Right lobe of liver (tissue), 6 donors: ENCODE measurements around the gene KIF6. TPM values are rescaled to one million over a fixed set of nuclear protein-coding genes. Genes with fewer than 3 reads are reported as not detected.

Source experiments
- ATAC-seq, 4 donors: fragments of 200-7000 bp; cut with Tn5 transposase; one replicate each; pipeline ENCODE4 v1.9.1; 2020; ENCODE audit warnings: mild to moderate bottlenecking in 4 of 4, moderate library complexity in 4 of 4
- DNase-seq, 3 donors: peaks; one replicate each; pipeline ENCODE4 v3.0.0-alpha.2; 2020
- H3K27ac ChIP-seq, 3 donors: fragments of 200-600 bp; one replicate each; pipeline ENCODE4 v1.8.0; 2022
- H3K27me3 ChIP-seq, 2 donors: fragments of 200-600 bp; one replicate each; pipeline ENCODE4 v1.8.0; 2022
- H3K36me3 ChIP-seq, 4 donors: fragments of 200-600 bp; sonication (generic) in 1 of 4; one replicate each; pipeline versions ENCODE4 v1.5.1 to v1.8.0; 2017 to 2022; ENCODE audit warnings: control low read depth in 1 of 4
- H3K4me1 ChIP-seq, 4 donors: fragments of 200-600 bp; sonication (generic) in 1 of 4; one replicate each; pipeline versions ENCODE4 v1.5.1 to v1.8.0; 2017 to 2022; ENCODE audit warnings: control low read depth in 1 of 4
- H3K4me3 ChIP-seq, 3 donors: fragments of 200-600 bp; one replicate each; pipeline ENCODE4 v1.8.0; 2022
- H3K9me3 ChIP-seq, 4 donors: fragments of 200-600 bp; sonication (generic) in 1 of 4; one replicate each; pipeline versions ENCODE4 v1.5.1 to v1.8.0; 2017 to 2022; ENCODE audit warnings: control low read depth in 1 of 4
- CTCF ChIP-seq, 4 donors: fragments of 200-600 bp in 3 of 4; fragments of 450-650 bp in 1 of 4; IDR thresholded peaks; one replicate each; pipeline versions ENCODE4 v1.5.1 to v1.8.0; 2016 to 2022; ENCODE audit warnings: antibody characterized with exemption in 4 of 4, mild to moderate bottlenecking in 2 of 4
- POLR2A ChIP-seq: fragments of 450-650 bp; IDR thresholded peaks from one replicate; pipeline ENCODE4 v1.6.1; 2017; ENCODE audit warnings: antibody characterized with exemption, mild to moderate bottlenecking
- WGBS: methylation state at CpG from one replicate; pipeline ENCODE4 v1.1.6; 2018; ENCODE audit warnings: low coverage, low lambda C conversion rate; ENCODE audit not compliant: insufficient coverage; ENCODE audit errors: missing lambda C conversion rate; 5-methylcytosine and 5-hydroxymethylcytosine counted together
- intact Hi-C, 2 donors: fragments of 100-400 bp; cut with DNase I; formaldehyde crosslinking; loops; one replicate each; pipeline versions ENCODE4 v1.11.2 to v1.14.1; 2022
- total RNA-seq, 6 experiments: library from RNA; depleted of rRNA in 2 of 6; stranded (reverse); fragments of >200 nt in 2 of 6; fragmentation: NEBNext Ultra II Directional in 3 of 6; extraction: Animal tissue kit (Norgen Biotek cat#: 25700) in 3 of 6; gene quantifications; one replicate each; pipeline versions ENCODE4 v1.1.0 to v1.2.4, GENCODE V29; 2016 to 2023
- donor health status: DM: no; HTN: yes; CAD: no.
- donor health status: DM: no; HTN: no; CAD: no.
- donor health status: DM: no; HTN: no; CAD: no.
- donor health status: DM: no; HTN: yes; CAD: no.
- donor health status: DM: no; HTN: yes; CAD: no.

The KIF6 gene
- total RNA-seq, 6 experiments from 2014 or later = 0.18 to 0.83 (median 0.37) TPM; not detected in 2

GRCh38 chr6:39563566-39564311 lies 161.5 kb downstream of the KIF6 start:
- WGBS = 68% methylated on average over 3 of the region's 3 CpGs
- Histone ChIP-seq H3K4me3 (no peak overlapping the region), H3K27ac (no peak overlapping the region), H3K4me1 (peaks cover 0 to 13% (median 4%) of the 10 kb centered on the region in 4 donors), H3K9me3 (no peaks in the 10 kb centered on the region), H3K27me3 (no peaks in the 10 kb centered on the region), H3K36me3 (no peaks in the 10 kb centered on the region)
- DNase-seq = no peak
- intact Hi-C loops = no loop called here
- no peak for TF ChIP-seq POLR2A
- no peak for TF ChIP-seq CTCF (IDR thresholded peaks at IDR 0.05)
- ATAC-seq = no peak

GRCh38 chr6:39561536-39562266 lies 163.5 kb downstream of the KIF6 start:
- DNase-seq = peak; percentile 27 to 79 (median 73)
- WGBS = 24% methylated on average over 5 of the region's 5 CpGs
- no peaks in the 10 kb centered on the region for H3K36me3 ChIP-seq
- H3K4me1 ChIP-seq = peaks cover 0 to 13% (median 4%) of the 10 kb centered on the region in 4 donors
- H3K9me3 ChIP-seq = no peaks in the 10 kb centered on the region
- ATAC-seq = peak; percentile 64 to 92 (median 73)
- intact Hi-C loops = no loop called here
- H3K4me3 ChIP-seq = no peak overlapping the region
- H3K27me3 ChIP-seq = no peaks in the 10 kb centered on the region
- no peak for TF ChIP-seq CTCF (IDR thresholded peaks at IDR 0.05)
- no peak for TF ChIP-seq POLR2A
- peak overlapping the region in 1 of 3 donors; percentile 29 for H3K27ac ChIP-seq

- DNase-seq = no peak
- intact Hi-C loops = no loop called here
- Histone ChIP-seq H3K36me3 (no peaks in the 10 kb centered on the region), H3K9me3 (no peaks in the 10 kb centered on the region), H3K4me1 (peaks cover 0 to 13% (median 4%) of the 10 kb centered on the region in 4 donors), H3K27me3 (no peaks in the 10 kb centered on the region), H3K4me3 (no peak overlapping the region), H3K27ac (no peak overlapping the region)
- no peak for ATAC-seq
- no peak for TF ChIP-seq POLR2A
- no peak for TF ChIP-seq CTCF (IDR thresholded peaks at IDR 0.05)
These were observed 164.3 kb downstream of the KIF6 start for GRCh38 chr6:39560915-39561314.

GRCh38 chr6:39558591-39559190 lies 166.5 kb downstream of the KIF6 start:
- Histone ChIP-seq H3K9me3 (no peaks in the 10 kb centered on the region), H3K36me3 (no peaks in the 10 kb centered on the region), H3K27ac (no peak overlapping the region), H3K27me3 (no peaks in the 10 kb centered on the region), H3K4me3 (no peak overlapping the region), H3K4me1 (peaks cover 0 to 13% (median 4%) of the 10 kb centered on the region in 4 donors)
- intact Hi-C loops = no loop called here
- no peak for TF ChIP-seq POLR2A
- no peak for TF ChIP-seq CTCF (IDR thresholded peaks at IDR 0.05)
- ATAC-seq (no peak), DNase-seq (no peak)
